A549 (cell line): ENCODE results near the gene CGB7.
"Not testable (repeated sequence)": the region's sequence is repeated elsewhere in the genome, so short reads cannot be mapped to it uniquely, and the experiment has no call there.

Experiments used
- CHD2 ChIP-seq: fragments of 150-350 bp; IDR thresholded peaks from 2 replicates; pipeline ENCODE4 v1.6.1; 2014; ENCODE audit warnings: low read length; ENCODE audit not compliant: partially characterized antibody
- CTCF ChIP-seq: fragments of >200 bp; sonication (Bioruptor Twin); formaldehyde crosslinking; IDR thresholded peaks from 3 replicates; pipeline ENCODE4 v1.5.1; 2016
- EHMT2 ChIP-seq: fragments of 200-600 bp; sonication (generic); IDR thresholded peaks from 2 replicates; pipeline ENCODE4 v1.6.1; 2016; ENCODE audit warnings: antibody characterized with exemption, low read depth, mild to moderate bottlenecking, moderate library complexity
- EP300 ChIP-seq, 2 experiments: fragments of >200 bp; sonication (Bioruptor Twin); formaldehyde crosslinking; IDR thresholded peaks; 2 replicates in 1 of 2; 3 replicates in 1 of 2; pipeline ENCODE4 v1.6.1; 2016 to 2017
- FOXS1 ChIP-seq: fragments of 250-450 bp; sonication (Bioruptor Pico); IDR thresholded peaks from 2 replicates; pipeline ENCODE4 v1.5.0; 2020; ENCODE audit warnings: mild to moderate bottlenecking, moderate library complexity
- HOXB5 ChIP-seq: fragments of 250-450 bp; sonication (Bioruptor Pico); IDR thresholded peaks from 2 replicates; pipeline ENCODE4 v1.5.0; 2020; ENCODE audit warnings: mild to moderate bottlenecking, moderate library complexity
- JUN ChIP-seq, 2 experiments: fragments of >200 bp; sonication (Bioruptor Twin); formaldehyde crosslinking; IDR thresholded peaks; 2 replicates in 1 of 2; 3 replicates in 1 of 2; pipeline ENCODE4 v1.6.1; 2016 to 2017
- KDM1A ChIP-seq: fragments of 200-600 bp; sonication (generic); IDR thresholded peaks from 2 replicates; pipeline ENCODE4 v1.6.1; 2016; ENCODE audit warnings: low read depth, mild to moderate bottlenecking
- KDM5A ChIP-seq: fragments of 200-600 bp; sonication (generic); IDR thresholded peaks from 2 replicates; pipeline ENCODE4 v1.6.1; 2016; ENCODE audit warnings: antibody characterized with exemption, mild to moderate bottlenecking
- MAZ ChIP-seq: fragments of 150-350 bp; IDR thresholded peaks from 2 replicates; pipeline ENCODE4 v1.6.1; 2014; ENCODE audit warnings: antibody characterized with exemption, low read depth, low read length, borderline replicate concordance
- POLR2A ChIP-seq: IDR thresholded peaks from 2 replicates; pipeline ENCODE4 v1.6.1; 2012; ENCODE audit warnings: mild to moderate bottlenecking, low read length
- ZC3H11A ChIP-seq: fragments of 450-650 bp; IDR thresholded peaks from 2 replicates; pipeline ENCODE4 v1.6.1; 2014; ENCODE audit warnings: antibody characterized with exemption, mild to moderate bottlenecking

DNA sequence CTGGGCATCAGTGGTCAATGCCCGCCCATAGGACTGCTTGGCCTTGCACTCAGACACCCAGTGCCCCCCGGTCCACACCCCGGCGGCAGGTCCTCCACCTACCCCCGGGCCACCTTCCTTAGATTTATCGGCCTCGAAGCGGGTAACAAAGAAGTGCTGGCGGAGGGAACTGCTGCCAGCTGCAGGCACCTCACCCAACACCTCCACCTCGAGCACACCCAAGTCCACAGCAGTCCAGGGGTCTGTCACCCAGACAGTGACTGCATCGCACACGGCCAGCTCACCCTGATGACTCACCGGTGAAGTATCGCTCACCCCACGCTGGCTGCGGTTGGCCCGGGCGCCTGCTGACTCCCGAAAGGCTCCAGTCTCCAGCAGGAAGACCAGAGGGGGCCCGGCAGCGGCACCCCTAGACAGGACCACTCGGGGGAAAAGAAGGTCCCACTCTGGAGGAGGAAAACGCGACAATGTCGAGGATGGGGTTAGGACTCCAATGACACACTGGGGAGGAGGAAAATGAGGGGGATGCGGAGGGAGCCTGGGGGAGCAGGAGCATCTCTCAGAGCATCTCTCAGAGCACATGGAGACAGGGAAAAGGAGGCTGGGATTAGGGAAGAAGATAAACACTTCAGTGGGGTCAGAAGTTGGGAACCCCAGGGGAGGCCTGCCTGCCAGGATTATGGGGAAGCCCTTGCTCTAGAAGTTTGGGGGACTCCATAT is 18.8 kb downstream of the CGB7 start:
- not testable (repeated sequence) for TF ChIP-seq KDM1A; ZC3H11A; CTCF; POLR2A; FOXS1; MAZ; KDM5A; HOXB5 (CRISPR knock-in tag); EHMT2; CHD2
- peak in 1 of 2 experiments; percentile 49; a peak in 2 of 5 replicates for TF ChIP-seq JUN (IDR thresholded peaks at IDR 0.05)
- TF ChIP-seq EP300 (IDR thresholded peaks at IDR 0.05) = peak in 1 of 2 experiments; percentile 18; a peak in 1 of 5 replicates
